Umbilical cord (tissue), 1 donor: ENCODE measurements around the gene LSG1. TPM values are rescaled to one million over a fixed set of nuclear protein-coding genes. Genes with fewer than 3 reads are reported as not detected.

Source experiments
- total RNA-seq: library from RNA; depleted of rRNA; stranded (reverse); fragments of >200 nt; gene quantifications from one replicate; pipeline ENCODE4 v1.2.3, GENCODE V29; 2014; ENCODE audit warnings: low replicate concordance; ENCODE audit not compliant: insufficient read depth

Gene LSG1
- total RNA-seq, 1 donor from 2014 or later, result 34.9 TPM

Other genes with a start within 250 kb of the LSG1 start
- 110 TPM for gene ATP13A3, start 185.2 kb downstream of the LSG1 start, total RNA-seq
- gene TMEM44, start 38.8 kb downstream of the LSG1 start, total RNA-seq, result 3.9 TPM
- gene FAM43A, start 13.7 kb upstream of the LSG1 start, total RNA-seq, result 31.8 TPM